H1 (cell line): Measurements from ENCODE around the gene TMEM9B. TPM values are rescaled to one million over a fixed set of nuclear protein-coding genes. Genes with fewer than 3 reads are reported as not detected.

Experiments
- CTCF ChIA-PET: fragments of 300-600 bp; sonication (Branson Sonifier 250); formaldehyde crosslinking; loops from one replicate; lab custom pipeline; 2021; ENCODE audit not compliant: partially characterized antibody; lab: Charles Lee
- POLR2A ChIA-PET: fragments of 300-600 bp; sonication (Branson Sonifier 250); formaldehyde crosslinking; loops from one replicate; lab custom pipeline; 2021; ENCODE audit warnings: inconsistent platforms; ENCODE audit not compliant: partially characterized antibody; lab: Charles Lee
- DNase-seq, 2 experiments: peaks; one replicate each; pipeline versions ENCODE4 v3.0.0 to v3.0.0-alpha.2; 2010 to 2022; ENCODE audit warnings: low spot score in 2 of 2, low read depth in 1 of 2, mixed read lengths in 1 of 2
- FAIRE-seq: peaks from 2 replicates; lab custom pipeline; 2011; peaks lifted over from hg19 to GRCh38; lab: Jason Lieb, UNC
- H2AFZ ChIP-seq: 2 replicates; pipeline ENCODE4 v1.8.1; 2012; ENCODE audit warnings: low read length, inconsistent platforms
- H2AK5ac ChIP-seq: 2 replicates; pipeline ENCODE4 v1.6.1; 2013; ENCODE audit warnings: low read depth, low read length
- H2BK120ac ChIP-seq: replicated peaks from 2 replicates; pipeline ENCODE3; 2013; ENCODE audit warnings: low read depth, low read length, inconsistent platforms
- H2BK12ac ChIP-seq: 2 replicates; pipeline ENCODE4 v1.6.1; 2013; ENCODE audit warnings: low read depth, low read length
- H2BK15ac ChIP-seq: 2 replicates; pipeline ENCODE4 v1.6.1; 2013; ENCODE audit warnings: low read length
- H2BK20ac ChIP-seq: 2 replicates; pipeline ENCODE4 v1.6.1; 2013; ENCODE audit warnings: low read length
- H2BK5ac ChIP-seq: 2 replicates; pipeline ENCODE4 v1.6.1; 2013; ENCODE audit warnings: low read depth, low read length
- H3K14ac ChIP-seq: 2 replicates; pipeline ENCODE4 v1.6.1; 2013; ENCODE audit warnings: inconsistent platforms; ENCODE audit not compliant: insufficient read length
- H3K18ac ChIP-seq: 2 replicates; pipeline ENCODE4 v1.6.1; 2013; ENCODE audit warnings: low read length; ENCODE audit errors: extremely low read depth
- H3K23ac ChIP-seq: 2 replicates; pipeline ENCODE4 v1.6.1; 2013; ENCODE audit warnings: inconsistent platforms; ENCODE audit not compliant: insufficient read length
- H3K23me2 ChIP-seq: 2 replicates; pipeline ENCODE4 v1.6.1; 2013; ENCODE audit warnings: low read depth, low read length
- H3K27ac ChIP-seq: 2 replicates; pipeline ENCODE4 v1.6.1; 2011; ENCODE audit warnings: low read depth, low read length, inconsistent platforms
- H3K27me3 ChIP-seq, 4 experiments: replicated peaks in 1 of 4; 1 replicate in 1 of 4; 2 replicates in 3 of 4; pipeline versions ENCODE4 v1.6.1 to v1.8.1; 2011 to 2013; ENCODE audit warnings: low read length in 3 of 4, mild to moderate bottlenecking in 3 of 4, inconsistent platforms in 2 of 4, mixed read lengths in 2 of 4, moderate library complexity in 1 of 4; ENCODE audit not compliant: control insufficient read depth in 3 of 4, insufficient read depth in 3 of 4; ENCODE audit errors: extremely low read depth in 1 of 4
- H3K36me3 ChIP-seq, 4 experiments: 2 replicates each; pipeline versions ENCODE4 v1.6.1 to v1.8.1; 2011 to 2013; ENCODE audit warnings: mild to moderate bottlenecking in 4 of 4, low read length in 3 of 4, moderate library complexity in 2 of 4, control low read depth in 1 of 4, inconsistent platforms in 1 of 4; ENCODE audit not compliant: insufficient read depth in 4 of 4, control insufficient read depth in 2 of 4
- H3K4ac ChIP-seq: replicated peaks from 2 replicates; pipeline ENCODE3; 2013; ENCODE audit warnings: low read length, low read depth, mixed read lengths, inconsistent platforms; ENCODE audit not compliant: insufficient read length
- H3K4me1 ChIP-seq, 4 experiments: replicated peaks in 1 of 4; 1 replicate in 1 of 4; 2 replicates in 3 of 4; pipeline versions ENCODE4 v1.6.1 to v1.8.1; 2011 to 2013; ENCODE audit warnings: low read length in 3 of 4, inconsistent platforms in 2 of 4, mixed read lengths in 1 of 4; ENCODE audit not compliant: insufficient read depth in 4 of 4, control insufficient read depth in 3 of 4
- H3K4me2 ChIP-seq, 2 experiments: 2 replicates each; pipeline versions ENCODE4 v1.6.1 to v1.8.1; 2011 to 2013; ENCODE audit warnings: low read depth in 2 of 2, low read length in 2 of 2, control low read depth in 1 of 2, inconsistent platforms in 1 of 2, mild to moderate bottlenecking in 1 of 2; ENCODE audit not compliant: insufficient read depth in 1 of 2
- H3K4me3 ChIP-seq, 4 experiments: fragments of 200-600, 300-600 bp in 1 of 4; sonication (generic), shearing (Covaris generic), sonication (Bioruptor Twin) in 1 of 4; 2 replicates each; pipeline versions ENCODE4 v1.5.1 to v1.8.1; 2011 to 2016; ENCODE audit warnings: low read length in 4 of 4, low read depth in 3 of 4, control low read depth in 2 of 4, inconsistent platforms in 2 of 4, mild to moderate bottlenecking in 2 of 4, mixed read lengths in 1 of 4, moderate library complexity in 1 of 4; ENCODE audit not compliant: insufficient read depth in 2 of 4; ENCODE audit errors: extremely low read depth in 1 of 4
- H3K56ac ChIP-seq: replicated peaks from 2 replicates; pipeline ENCODE3; 2013; ENCODE audit warnings: low read depth, mild to moderate bottlenecking, mixed read lengths, low read length, inconsistent platforms; ENCODE audit not compliant: insufficient read length
- H3K79me1 ChIP-seq: 2 replicates; pipeline ENCODE4 v1.6.1; 2013; ENCODE audit warnings: low read depth, low read length, control low read depth
- H3K79me2 ChIP-seq, 2 experiments: 2 replicates each; pipeline versions ENCODE4 v1.6.1 to v1.8.1; 2012 to 2013; ENCODE audit warnings: low read length in 2 of 2, mild to moderate bottlenecking in 2 of 2, inconsistent platforms in 1 of 2; ENCODE audit not compliant: insufficient read depth in 2 of 2, control insufficient read depth in 1 of 2
- H3K9ac ChIP-seq, 4 experiments: replicated peaks in 1 of 4; 1 replicate in 1 of 4; 2 replicates in 3 of 4; pipeline versions ENCODE4 v1.6.1 to v1.8.1; 2011 to 2013; ENCODE audit warnings: low read depth in 3 of 4, low read length in 3 of 4, control low read depth in 2 of 4, mild to moderate bottlenecking in 2 of 4, moderate library complexity in 2 of 4, inconsistent platforms in 1 of 4; ENCODE audit errors: extremely low read depth in 1 of 4
- H3K9me3 ChIP-seq, 2 experiments: 2 replicates each; pipeline versions ENCODE4 v1.6.1 to v1.8.1; 2012 to 2013; ENCODE audit warnings: mild to moderate bottlenecking in 2 of 2, moderate library complexity in 2 of 2, control low read depth in 1 of 2, inconsistent platforms in 1 of 2, low read depth in 1 of 2, low read length in 1 of 2, mixed read lengths in 1 of 2; ENCODE audit not compliant: insufficient read depth in 2 of 2
- H4K20me1 ChIP-seq, 2 experiments: replicated peaks in 1 of 2; 2 replicates each; pipeline versions ENCODE3 to v1.8.1; 2011 to 2013; ENCODE audit warnings: inconsistent platforms in 2 of 2, low read length in 2 of 2, mild to moderate bottlenecking in 1 of 2; ENCODE audit not compliant: insufficient read depth in 2 of 2, control insufficient read depth in 1 of 2
- H4K5ac ChIP-seq: 2 replicates; pipeline ENCODE4 v1.6.1; 2013; ENCODE audit warnings: low read length, low read depth, mixed read lengths, inconsistent platforms; ENCODE audit not compliant: insufficient read length
- H4K8ac ChIP-seq: 2 replicates; pipeline ENCODE4 v1.8.0; 2013; ENCODE audit warnings: mild to moderate bottlenecking, moderate library complexity, low read length, inconsistent platforms; ENCODE audit not compliant: insufficient read depth; ENCODE audit errors: extremely low read depth
- H4K91ac ChIP-seq: replicated peaks from 2 replicates; pipeline ENCODE3; 2013; ENCODE audit warnings: low read length, mixed read lengths, inconsistent platforms; ENCODE audit not compliant: insufficient read length
- ATF2 ChIP-seq: IDR thresholded peaks from 2 replicates; pipeline ENCODE4 v1.6.1; 2012; ENCODE audit warnings: low read length, inconsistent platforms
- CHD1 ChIP-seq: IDR thresholded peaks from 2 replicates; pipeline ENCODE4 v1.6.1; 2012; ENCODE audit warnings: low read depth, low read length, improper control_type of control experiment
- RNF2 ChIP-seq: fragments of 200-900, 300-1000 bp; sonication (generic); IDR thresholded peaks from 2 replicates; pipeline ENCODE4 v1.7.1; 2016; ENCODE audit warnings: borderline replicate concordance, low read depth, mild to moderate bottlenecking, antibody characterized with exemption, low read length; ENCODE audit not compliant: poor library complexity, severe bottlenecking; ENCODE audit errors: missing control alignments
- TAF7 ChIP-seq: optimal IDR thresholded peaks from 2 replicates; pipeline ENCODE3; 2011; ENCODE audit warnings: low read depth, mild to moderate bottlenecking, inconsistent platforms, low read length, moderate library complexity, borderline replicate concordance
- YY1 ChIP-seq: IDR thresholded peaks from 2 replicates; pipeline ENCODE4 v1.6.1; 2011; ENCODE audit warnings: low read depth, mild to moderate bottlenecking, low read length
- WGBS, 2 experiments: shearing (Covaris generic) in 1 of 2; methylation state at CpG; one replicate each; pipeline versions ENCODE4 v1.1.6 to v1.1.7; 2013 to 2015; ENCODE audit warnings: low lambda C conversion rate in 2 of 2, mixed read lengths in 2 of 2, inconsistent platforms in 1 of 2, low coverage in 1 of 2, missing lambda C conversion rate in 1 of 2; ENCODE audit not compliant: insufficient replicate concordance in 2 of 2, insufficient coverage in 1 of 2, insufficient read length in 1 of 2; ENCODE audit errors: extremely low coverage in 1 of 2, missing lambda C conversion rate in 1 of 2; 5-methylcytosine and 5-hydroxymethylcytosine counted together
- polyA plus RNA-seq, 7 experiments: library from polyadenylated mRNA; depleted of rRNA in 3 of 7; stranded (reverse) in 5 of 7; unstranded in 2 of 7; fragments of >200 nt in 5 of 7; fragments of 200-250 nt in 2 of 7; gene quantifications; 1 replicate in 5 of 7; 2 replicates in 1 of 7; 4 replicates in 1 of 7; pipeline versions ENCODE4 v1.2.1 to v1.2.3, GENCODE V29; 2011 to 2013; ENCODE audit warnings: missing spikeins in 2 of 7, mixed read lengths in 2 of 7
- total RNA-seq: library from RNA; stranded (reverse); fragmentation: NEBNext Ultra II Directional; extraction: Animal tissue kit (Norgen Biotek cat#: 25700); gene quantifications from 2 replicates; pipeline ENCODE4 v1.2.1, GENCODE V29; 2021
- TF ChIP-seq, protein P1 (sequence below), 3 experiments: IDR thresholded peaks; 1 replicate in 2 of 3; 2 replicates in 1 of 3; pipeline versions ENCODE4 v1.5.1 to v1.6.1; 2011; ENCODE audit warnings: low read length in 3 of 3, mild to moderate bottlenecking in 3 of 3, inconsistent platforms in 2 of 3, low read depth in 1 of 3, moderate library complexity in 1 of 3; ENCODE audit not compliant: insufficient read depth in 1 of 3; ENCODE audit errors: control extremely low read depth in 1 of 3

The TMEM9B gene
- total and polyA plus RNA-seq, 2 of the 8 experiments (the other 6 are each of a cell fraction or from before 2014, with no cell fraction given): 8.3 to 9.4 TPM

DNA sequence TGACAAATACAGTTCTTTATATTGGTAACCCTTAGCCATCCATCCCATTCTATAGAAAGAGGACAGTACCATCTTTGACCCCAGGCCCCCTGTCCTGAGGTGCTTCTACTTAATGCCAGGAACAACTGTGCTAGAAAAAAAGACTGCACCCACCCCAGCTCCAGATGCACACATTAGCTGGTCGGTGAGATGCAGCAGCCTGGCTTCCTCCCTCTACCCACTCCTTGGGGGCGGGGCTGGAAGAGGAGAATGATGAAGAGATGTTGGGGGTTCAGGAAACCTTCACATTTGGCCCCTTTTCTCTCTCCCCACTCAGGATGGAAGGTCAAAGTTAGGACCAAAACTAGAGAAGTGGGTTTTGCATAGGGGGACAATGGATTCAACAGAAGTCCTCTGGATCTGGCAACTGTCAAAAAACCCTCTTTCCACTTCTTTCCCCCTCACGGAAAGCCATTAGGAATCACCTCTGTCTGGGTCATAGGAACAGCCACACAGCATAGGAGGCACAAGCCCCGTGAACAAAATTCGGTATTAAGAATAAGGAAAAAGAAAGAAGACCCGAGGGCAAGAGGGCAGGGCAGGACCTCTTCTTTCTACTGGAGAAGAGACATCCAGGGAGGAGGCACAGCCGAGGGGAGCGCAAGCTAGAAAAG, 38.8 kb upstream of the TMEM9B start:
- ChIA-PET POLR2A (interaction anchor here (0.6 to 1.4 kb wide), 5 partner anchors 11 to 453 kb away, joined by 3 to 5 read pairs (median 3); no protein-coding TSS in a partner anchor), CTCF (interaction anchor here (1.1 to 2.1 kb wide), 4 partner anchors 11 to 92 kb away, joined by 3 to 7 read pairs (median 3); no protein-coding TSS in a partner anchor)
- H2BK5ac ChIP-seq: no peak overlapping the region
- FAIRE-seq (no peak), DNase-seq (no peak)
- no peak overlapping the region for H2BK15ac ChIP-seq
- H3K18ac ChIP-seq: no peak overlapping the region; the same call in 1 of the 2 replicates
- peaks cover 0 to 8% (median 6%) of the 10 kb centered on the region in 4 experiments; a peak in 6 of 7 replicates for H3K4me1 ChIP-seq
- peak overlapping the region; percentile 42; the same call in 1 of the 2 replicates for H4K8ac ChIP-seq
- no peak overlapping the region for H2AK5ac ChIP-seq
- no peak overlapping the region for H2BK12ac ChIP-seq
- H3K27me3 ChIP-seq: peaks cover 20 to 55% (median 49%) of the 10 kb centered on the region in 4 experiments
- H4K20me1 ChIP-seq: peaks cover 2% of the 10 kb centered on the region in 2 experiments
- H2BK20ac ChIP-seq: no peak overlapping the region
- no peaks in the 10 kb centered on the region for H3K79me2 ChIP-seq
- peaks cover 10% of the 10 kb centered on the region; the same call in 1 of the 2 replicates for H3K23me2 ChIP-seq
- H3K4me3 ChIP-seq: peak overlapping the region; percentile 45 to 67 (median 48)
- no peak overlapping the region for H4K91ac ChIP-seq
- H3K9ac ChIP-seq: peak overlapping the region in 1 of 4 experiments; percentile 80; a peak in 2 of 7 replicates
- no peak overlapping the region for H3K27ac ChIP-seq
- TF ChIP-seq, protein P1, sequence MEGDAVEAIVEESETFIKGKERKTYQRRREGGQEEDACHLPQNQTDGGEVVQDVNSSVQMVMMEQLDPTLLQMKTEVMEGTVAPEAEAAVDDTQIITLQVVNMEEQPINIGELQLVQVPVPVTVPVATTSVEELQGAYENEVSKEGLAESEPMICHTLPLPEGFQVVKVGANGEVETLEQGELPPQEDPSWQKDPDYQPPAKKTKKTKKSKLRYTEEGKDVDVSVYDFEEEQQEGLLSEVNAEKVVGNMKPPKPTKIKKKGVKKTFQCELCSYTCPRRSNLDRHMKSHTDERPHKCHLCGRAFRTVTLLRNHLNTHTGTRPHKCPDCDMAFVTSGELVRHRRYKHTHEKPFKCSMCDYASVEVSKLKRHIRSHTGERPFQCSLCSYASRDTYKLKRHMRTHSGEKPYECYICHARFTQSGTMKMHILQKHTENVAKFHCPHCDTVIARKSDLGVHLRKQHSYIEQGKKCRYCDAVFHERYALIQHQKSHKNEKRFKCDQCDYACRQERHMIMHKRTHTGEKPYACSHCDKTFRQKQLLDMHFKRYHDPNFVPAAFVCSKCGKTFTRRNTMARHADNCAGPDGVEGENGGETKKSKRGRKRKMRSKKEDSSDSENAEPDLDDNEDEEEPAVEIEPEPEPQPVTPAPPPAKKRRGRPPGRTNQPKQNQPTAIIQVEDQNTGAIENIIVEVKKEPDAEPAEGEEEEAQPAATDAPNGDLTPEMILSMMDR (IDR thresholded peaks at IDR 0.05; ENCODE audit: control extremely low read depth in 1 of 3, insufficient read depth in 1 of 3, low read depth in 1 of 3, low read length in 3 of 3): no peak
- peak; percentile 20 for TF ChIP-seq RNF2
- no peak for TF ChIP-seq ATF2
- TF ChIP-seq YY1: no peak
- no peak for TF ChIP-seq TAF7
- TF ChIP-seq CHD1: no peak
- no peak overlapping the region for H3K23ac ChIP-seq
- no peak overlapping the region for H3K56ac ChIP-seq
- no peak overlapping the region for H3K4ac ChIP-seq
- H3K4me2 ChIP-seq: peak overlapping the region; percentile 81 to 84
- no peaks in the 10 kb centered on the region for H3K9me3 ChIP-seq
- H2BK120ac ChIP-seq: no peak overlapping the region
- no peak overlapping the region; the same call in 1 of the 2 replicates for H2AFZ ChIP-seq
- no peaks in the 10 kb centered on the region for H3K36me3 ChIP-seq
- no peaks in the 10 kb centered on the region for H3K79me1 ChIP-seq
- 12% methylated on average over 7 of the region's 8 CpGs; no CpG with 5 or more reads in 1 of the 2 experiments for WGBS, 2 experiments
- no peak overlapping the region for H4K5ac ChIP-seq
- no peak overlapping the region for H3K14ac ChIP-seq
